OCI-LY3 (cell line): ENCODE results near the gene IMMP2L.

ENCODE experiments used
- H2AFZ ChIP-seq: fragments of 200-600, 300-600 bp; shearing (Covaris generic); 2 replicates; pipeline ENCODE4 v1.6.0; 2014; ENCODE audit warnings: antibody characterized with exemption, low read depth, low read length
- H3K27ac ChIP-seq: fragments of 200-600, 300-600 bp; sonication (generic); 2 replicates; pipeline ENCODE4 v1.5.1; 2014; ENCODE audit warnings: mild to moderate bottlenecking, low read length, moderate library complexity, mixed read lengths
- H3K27me3 ChIP-seq: fragments of 200-600, 300-600 bp; sonication (generic); 2 replicates; pipeline ENCODE4 v1.6.1; 2014; ENCODE audit warnings: low read depth, low read length, mixed read lengths
- H3K36me3 ChIP-seq: fragments of 200-600, 300-600 bp; sonication (generic); replicated peaks from 2 replicates; pipeline ENCODE3; 2014; ENCODE audit warnings: low read depth, low read length, mixed read lengths
- H3K4me1 ChIP-seq: fragments of 300-600, 200-600 bp; sonication (generic); 2 replicates; pipeline ENCODE4 v1.6.1; 2014; ENCODE audit warnings: low read length, mixed read lengths
- H3K4me2 ChIP-seq: fragments of 200-600, 300-600 bp; sonication (generic); 2 replicates; pipeline ENCODE4 v1.6.1; 2014; ENCODE audit warnings: low read length, mixed read lengths
- H3K4me3 ChIP-seq: fragments of 300-600, 200-600 bp; sonication (generic); 2 replicates; pipeline ENCODE4 v1.5.1; 2014; ENCODE audit warnings: antibody characterized with exemption, mild to moderate bottlenecking, low read length, moderate library complexity
- H3K79me2 ChIP-seq: fragments of 300-600, 200-600 bp; shearing (Covaris generic); 2 replicates; pipeline ENCODE4 v1.6.1; 2014; ENCODE audit warnings: mild to moderate bottlenecking, low read length, mixed read lengths
- H3K9ac ChIP-seq: fragments of 300-600, 200-600 bp; shearing (Covaris generic); 2 replicates; pipeline ENCODE4 v1.6.0; 2014; ENCODE audit warnings: mild to moderate bottlenecking, low read length, moderate library complexity
- H3K9me3 ChIP-seq: fragments of 200-600, 300-600 bp; shearing (Covaris generic); 2 replicates; pipeline ENCODE4 v1.6.1; 2014; ENCODE audit warnings: low read length, mixed read lengths; ENCODE audit not compliant: insufficient read depth
- H4K20me1 ChIP-seq: fragments of 200-600, 300-600 bp; sonication (generic); 2 replicates; pipeline ENCODE4 v1.6.1; 2016; ENCODE audit warnings: low read length, mixed read lengths; ENCODE audit not compliant: insufficient read depth
- EZH2phosphoT487 ChIP-seq: fragments of 200-600 bp; shearing (Covaris generic); IDR thresholded peaks from 2 replicates; pipeline ENCODE4 v1.6.1; 2018; ENCODE audit warnings: antibody characterized with exemption, mixed run types, low read depth
- TF ChIP-seq, protein P1 (sequence below): fragments of 200-600, 300-600 bp; sonication (generic); IDR thresholded peaks from 2 replicates; pipeline ENCODE4 v1.5.1; 2014; ENCODE audit warnings: antibody characterized with exemption, low read length, low read depth

IMMP2L gene

DNA sequence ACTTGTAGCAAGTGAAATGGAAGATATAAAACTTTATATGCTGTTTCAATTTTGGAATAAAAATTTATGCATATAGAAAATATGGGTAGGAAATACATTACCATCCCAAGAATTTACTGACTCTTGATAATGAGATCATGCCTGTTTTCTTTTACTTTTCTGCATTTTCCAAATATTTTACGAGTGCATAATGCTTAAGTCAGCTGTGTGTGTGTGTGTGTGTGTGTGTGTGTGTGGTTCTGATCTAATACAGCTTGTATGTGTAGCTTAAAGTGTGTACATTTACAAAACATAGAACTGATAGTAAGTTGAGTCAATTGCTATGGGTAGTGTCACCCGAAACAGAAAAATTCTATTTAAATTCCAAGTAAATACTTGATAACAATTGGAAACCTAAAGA lies 787.2 kb downstream of the IMMP2L start:
- H3K4me3 ChIP-seq = no peak overlapping the region
- no peak for TF ChIP-seq EZH2phosphoT487
- TF ChIP-seq, protein P1, sequence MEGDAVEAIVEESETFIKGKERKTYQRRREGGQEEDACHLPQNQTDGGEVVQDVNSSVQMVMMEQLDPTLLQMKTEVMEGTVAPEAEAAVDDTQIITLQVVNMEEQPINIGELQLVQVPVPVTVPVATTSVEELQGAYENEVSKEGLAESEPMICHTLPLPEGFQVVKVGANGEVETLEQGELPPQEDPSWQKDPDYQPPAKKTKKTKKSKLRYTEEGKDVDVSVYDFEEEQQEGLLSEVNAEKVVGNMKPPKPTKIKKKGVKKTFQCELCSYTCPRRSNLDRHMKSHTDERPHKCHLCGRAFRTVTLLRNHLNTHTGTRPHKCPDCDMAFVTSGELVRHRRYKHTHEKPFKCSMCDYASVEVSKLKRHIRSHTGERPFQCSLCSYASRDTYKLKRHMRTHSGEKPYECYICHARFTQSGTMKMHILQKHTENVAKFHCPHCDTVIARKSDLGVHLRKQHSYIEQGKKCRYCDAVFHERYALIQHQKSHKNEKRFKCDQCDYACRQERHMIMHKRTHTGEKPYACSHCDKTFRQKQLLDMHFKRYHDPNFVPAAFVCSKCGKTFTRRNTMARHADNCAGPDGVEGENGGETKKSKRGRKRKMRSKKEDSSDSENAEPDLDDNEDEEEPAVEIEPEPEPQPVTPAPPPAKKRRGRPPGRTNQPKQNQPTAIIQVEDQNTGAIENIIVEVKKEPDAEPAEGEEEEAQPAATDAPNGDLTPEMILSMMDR = no peak
- H3K79me2 ChIP-seq = no peaks in the 10 kb centered on the region
- no peak overlapping the region for H2AFZ ChIP-seq
- no peak overlapping the region for H3K9ac ChIP-seq
- H3K27ac ChIP-seq = no peak overlapping the region
- H3K9me3 ChIP-seq = no peaks in the 10 kb centered on the region
- no peaks in the 10 kb centered on the region for H4K20me1 ChIP-seq
- H3K36me3 ChIP-seq = no peaks in the 10 kb centered on the region
- H3K27me3 ChIP-seq = no peaks in the 10 kb centered on the region
- H3K4me1 ChIP-seq = peaks cover 5% of the 10 kb centered on the region; the same call in 1 of the 2 replicates
- H3K4me2 ChIP-seq = no peak overlapping the region

DNA sequence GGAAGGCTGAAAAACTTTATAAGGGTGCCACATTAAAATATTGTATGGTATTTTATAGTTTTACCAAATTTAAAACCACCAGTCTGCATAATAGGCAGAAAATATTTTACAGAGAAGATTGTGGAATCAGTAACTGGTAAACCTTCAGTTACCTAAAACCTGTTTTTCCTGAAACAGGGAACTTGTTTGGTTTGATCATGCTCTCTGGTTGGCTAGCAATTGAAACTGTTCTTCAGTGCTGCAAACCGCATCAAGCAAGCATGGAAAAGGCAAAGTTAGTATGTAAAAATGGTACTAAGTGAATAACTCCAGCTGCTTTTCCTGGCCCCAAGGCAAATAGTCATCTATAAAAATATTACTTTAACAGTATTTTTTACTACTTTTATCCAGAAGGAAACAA lies 788.2 kb downstream of the IMMP2L start:
- Histone ChIP-seq H3K36me3 (no peaks in the 10 kb centered on the region), H3K9ac (no peak overlapping the region), H3K27me3 (no peaks in the 10 kb centered on the region), H3K27ac (no peak overlapping the region), H3K4me1 (no peaks in the 10 kb centered on the region), H3K4me3 (no peak overlapping the region), H4K20me1 (no peaks in the 10 kb centered on the region), H3K4me2 (no peak overlapping the region), H2AFZ (no peak overlapping the region), H3K9me3 (no peaks in the 10 kb centered on the region), H3K79me2 (no peaks in the 10 kb centered on the region)
- no peak for TF ChIP-seq EZH2phosphoT487
- TF ChIP-seq, protein P1 = no peak

DNA sequence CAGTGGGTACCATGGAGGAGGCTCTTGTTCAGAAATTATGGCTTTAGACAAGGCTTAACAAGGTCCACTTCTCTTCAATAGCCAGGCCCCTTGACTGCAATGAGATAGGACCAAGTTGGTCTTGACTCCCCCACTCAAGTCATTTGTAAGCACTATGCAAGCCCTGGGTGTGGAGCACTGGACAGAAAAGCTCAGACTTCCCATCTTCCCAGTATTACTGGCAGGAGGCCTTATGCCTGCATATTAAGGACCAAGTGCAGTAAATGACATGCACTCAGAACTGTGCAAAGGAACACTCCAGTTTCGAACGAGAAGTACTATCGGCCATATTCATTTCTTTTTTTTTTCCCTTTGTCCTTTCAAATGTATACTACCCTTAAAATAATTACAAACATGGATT lies 789.7 kb downstream of the IMMP2L start:
- no peaks in the 10 kb centered on the region for H4K20me1 ChIP-seq
- no peak overlapping the region for H3K4me3 ChIP-seq
- TF ChIP-seq EZH2phosphoT487 = no peak
- TF ChIP-seq, protein P1 = no peak
- H2AFZ ChIP-seq = no peak overlapping the region
- H3K27me3 ChIP-seq = no peaks in the 10 kb centered on the region
- no peaks in the 10 kb centered on the region for H3K36me3 ChIP-seq
- H3K9me3 ChIP-seq = no peaks in the 10 kb centered on the region
- H3K79me2 ChIP-seq = no peaks in the 10 kb centered on the region
- H3K9ac ChIP-seq = no peak overlapping the region
- H3K4me2 ChIP-seq = no peak overlapping the region
- H3K27ac ChIP-seq = no peak overlapping the region
- no peaks in the 10 kb centered on the region for H3K4me1 ChIP-seq

DNA sequence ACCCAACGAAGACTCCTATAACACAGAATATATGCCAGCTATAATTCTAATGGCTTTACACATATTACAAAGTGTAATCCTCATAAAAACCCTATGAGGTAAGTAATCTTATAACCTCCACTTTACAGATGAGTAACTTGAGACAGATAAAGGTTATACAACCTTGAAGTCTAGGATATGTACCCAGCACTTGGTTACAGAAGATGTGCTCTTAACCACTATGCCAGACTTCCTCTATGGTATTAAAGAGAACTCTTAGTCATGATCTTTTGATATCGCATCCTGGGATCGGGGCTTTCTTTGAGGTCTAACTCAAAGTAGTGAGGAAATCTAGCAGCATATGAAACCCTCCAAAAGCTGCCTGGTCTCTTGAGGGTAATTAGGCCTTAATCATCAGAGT lies 790.6 kb downstream of the IMMP2L start:
- H3K4me1 ChIP-seq = no peaks in the 10 kb centered on the region
- no peak overlapping the region for H3K4me2 ChIP-seq
- no peak overlapping the region for H3K27ac ChIP-seq
- H3K4me3 ChIP-seq = no peak overlapping the region
- H3K27me3 ChIP-seq = no peaks in the 10 kb centered on the region
- no peak overlapping the region for H3K9ac ChIP-seq
- H2AFZ ChIP-seq = no peak overlapping the region
- no peaks in the 10 kb centered on the region for H3K9me3 ChIP-seq
- no peak for TF ChIP-seq EZH2phosphoT487
- TF ChIP-seq, protein P1 = no peak
- H3K36me3 ChIP-seq = no peaks in the 10 kb centered on the region
- H4K20me1 ChIP-seq = no peaks in the 10 kb centered on the region
- H3K79me2 ChIP-seq = no peaks in the 10 kb centered on the region
